GM12878 (cell line): ENCODE measurements around the gene PRKCE.

ENCODE experiments used
- CTCF ChIP-seq, 3 experiments: IDR thresholded peaks in 2 of 3; conservative IDR thresholded peaks in 1 of 3; 2 replicates each; pipeline ENCODE4 v1.5.1; 2011; ENCODE audit warnings: low read depth in 3 of 3, low read length in 3 of 3, mild to moderate bottlenecking in 3 of 3, control low read depth in 2 of 3, moderate library complexity in 2 of 3, inconsistent platforms in 1 of 3, mixed read lengths in 1 of 3; ENCODE audit not compliant: control insufficient read depth in 2 of 3, insufficient read depth in 1 of 3; ENCODE audit errors: extremely low read depth in 1 of 3
- EZH2 ChIP-seq: IDR thresholded peaks from 2 replicates; pipeline ENCODE4 v1.6.1; 2012; ENCODE audit warnings: low read depth, mild to moderate bottlenecking, control low read depth, inconsistent platforms, low read length, borderline replicate concordance; ENCODE audit not compliant: control insufficient read depth
- NFXL1 ChIP-seq: fragments of 450-650 bp; IDR thresholded peaks from 2 replicates; pipeline ENCODE4 v1.6.1; 2017; ENCODE audit warnings: antibody characterized with exemption, mild to moderate bottlenecking, borderline replicate concordance
- SIX5 ChIP-seq: IDR thresholded peaks from 2 replicates; pipeline ENCODE4 v1.6.1; 2011; ENCODE audit warnings: mild to moderate bottlenecking, low read depth, low read length, moderate library complexity; ENCODE audit not compliant: severe bottlenecking
- SP1 ChIP-seq: IDR thresholded peaks from one replicate; pipeline ENCODE4 v1.6.1; 2011; ENCODE audit warnings: low read depth, low read length
- SREBF2 ChIP-seq: IDR thresholded peaks from 2 replicates; pipeline ENCODE4 v1.6.1; 2012; ENCODE audit warnings: mild to moderate bottlenecking, low read length

DNA sequence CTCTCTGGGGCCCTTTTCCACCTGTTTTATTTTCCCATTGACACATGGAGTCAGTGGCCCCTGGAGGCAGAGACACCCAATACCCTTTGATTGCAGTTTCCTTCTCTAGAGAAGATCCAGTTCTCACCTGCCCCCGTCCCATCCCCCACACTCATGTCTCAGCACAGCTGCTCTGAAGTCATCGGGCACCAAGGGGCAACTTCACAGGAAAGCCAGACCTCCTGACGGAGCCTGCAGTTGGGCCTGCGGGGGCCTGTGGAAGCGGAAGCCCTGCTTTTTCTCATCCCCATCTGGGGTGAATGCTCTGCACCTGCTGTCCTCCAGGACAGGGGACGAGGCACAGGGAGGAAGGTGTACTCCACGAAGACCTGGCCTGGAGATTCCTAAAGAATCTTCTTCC lies 337.4 kb downstream of the PRKCE start:
- TF ChIP-seq NFXL1 (no peak), CTCF (IDR thresholded peaks at IDR 0.05 in 2 of 3, conservative IDR thresholded peaks at IDR 0.05 in 1 of 3; ENCODE audit: control insufficient read depth in 2 of 3, extremely low read depth in 1 of 3, insufficient read depth in 1 of 3, low read depth in 3 of 3, low read length in 3 of 3) (no peak), EZH2 (no peak), SP1 (no peak), SIX5 (no peak), SREBF2 (no peak)
